CD4-positive, alpha-beta T cell treated with Interferon alpha-2 for 1 hour (primary cell): Measurements from ENCODE around the gene RPS19BP1.

Source experiments
- DNase-seq, 2 donors: peaks; one replicate each; pipeline ENCODE4 v3.0.0-alpha.2; 2020 to 2022

The RPS19BP1 gene

DNA sequence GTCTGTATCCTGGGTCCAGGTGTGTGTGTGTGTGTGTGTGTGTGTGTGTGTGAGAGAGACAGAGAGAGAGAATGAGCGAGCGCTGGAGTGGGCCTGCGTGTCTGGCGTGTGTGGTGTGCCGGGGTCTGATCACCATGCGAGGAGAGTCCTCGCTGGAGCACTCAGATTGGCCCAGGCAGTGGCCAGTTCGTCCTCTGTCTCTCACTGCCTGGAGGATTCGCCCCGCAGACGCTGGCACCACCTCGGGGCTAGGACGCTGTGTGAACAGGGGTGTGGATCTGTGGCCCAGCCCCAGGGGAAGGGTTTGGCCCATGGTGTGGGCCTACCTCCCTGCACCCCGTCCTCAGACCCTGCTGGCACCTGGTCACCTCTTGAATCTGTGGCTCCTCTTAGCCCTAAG, 26.4 kb upstream of the RPS19BP1 start:
- DNase-seq = no peak

DNA sequence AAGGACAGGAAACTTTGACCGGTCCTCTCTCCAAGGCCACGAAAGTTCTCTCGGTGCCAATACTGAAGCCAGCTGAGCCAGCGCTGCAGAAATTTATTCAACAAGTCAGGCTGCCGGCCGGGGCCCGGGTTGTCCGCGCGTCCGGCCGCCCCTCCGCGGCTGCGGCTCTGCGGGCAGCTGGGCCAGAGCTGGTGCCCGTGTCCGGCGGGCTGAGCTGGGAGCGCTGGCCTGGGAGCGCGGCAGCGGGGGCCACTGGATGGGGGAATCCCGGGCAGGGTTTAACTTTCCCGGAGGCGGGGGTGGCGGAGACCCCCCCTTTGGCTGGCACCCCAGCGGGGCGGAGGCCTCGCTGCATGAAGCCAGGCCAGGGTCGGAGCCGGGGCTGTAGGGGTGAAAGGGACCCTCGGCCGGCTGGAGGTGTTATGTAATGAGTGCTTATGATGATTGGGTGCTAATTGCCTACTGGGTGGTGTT, 25.7 kb upstream of the RPS19BP1 start:
- DNase-seq = no peak

DNA sequence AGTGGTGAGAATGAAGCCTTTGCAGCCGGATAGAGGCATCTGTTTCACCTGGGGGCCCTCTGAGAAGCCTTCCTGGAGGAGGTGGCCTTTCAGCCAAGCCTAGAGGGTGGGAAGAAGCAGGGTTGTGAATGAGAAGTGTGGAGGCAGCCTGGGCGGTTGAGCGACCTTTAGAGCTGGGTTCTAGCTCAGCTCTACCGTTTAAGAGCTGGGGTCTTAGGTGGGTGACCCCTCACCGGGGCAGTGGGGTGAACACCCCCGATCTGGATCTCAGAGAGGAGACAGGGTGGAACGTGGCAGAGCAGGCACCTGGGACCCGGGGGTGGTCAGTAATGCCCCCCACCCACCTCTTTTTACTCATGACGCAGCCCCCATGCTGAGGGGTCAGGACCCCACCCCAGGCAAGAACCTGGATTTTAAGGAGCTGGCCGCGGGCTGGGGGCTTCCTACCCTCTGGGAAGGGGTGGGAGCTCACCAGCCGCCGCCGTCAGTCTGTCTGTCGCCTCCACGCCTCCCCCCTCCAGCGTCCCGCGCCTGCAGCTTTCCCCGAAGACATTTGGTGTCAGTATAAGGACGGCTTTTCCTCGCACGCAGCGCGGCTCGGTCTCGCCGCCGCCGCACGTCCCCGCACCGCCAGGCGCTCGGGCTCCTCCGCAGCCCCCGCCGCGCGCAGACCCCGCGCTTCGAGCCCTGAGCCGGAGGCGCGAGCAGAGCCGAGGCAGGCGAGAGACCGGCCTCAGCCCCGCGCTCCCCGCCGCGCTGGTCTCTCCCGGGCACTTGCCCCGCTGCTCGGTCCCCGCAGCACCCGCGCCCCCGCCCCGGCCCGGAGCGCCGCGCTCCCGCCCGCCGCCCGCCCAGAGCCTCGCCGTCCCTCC, 24.7 kb upstream of the RPS19BP1 start:
- peak; percentile 40 to 57 for DNase-seq

DNA sequence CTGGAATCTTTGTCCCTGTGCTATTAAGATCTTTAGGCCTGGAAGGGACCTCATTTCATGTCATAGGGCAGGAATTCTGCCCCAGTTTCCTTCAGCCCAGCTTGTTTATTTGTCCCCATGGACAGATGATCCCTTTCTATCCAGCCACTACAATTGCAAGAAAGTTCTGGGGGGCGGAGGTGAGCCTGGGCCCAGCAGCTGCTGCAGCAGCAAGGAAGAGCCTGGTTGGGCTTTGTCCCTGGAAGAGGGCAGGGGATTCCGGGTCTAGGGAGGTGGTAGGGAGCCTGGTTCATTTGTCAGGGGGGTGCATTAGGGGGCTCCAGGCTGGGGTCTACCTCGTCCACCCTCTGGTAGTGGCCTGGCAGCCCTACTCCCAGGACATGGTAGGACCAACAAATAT, 21.6 kb upstream of the RPS19BP1 start:
- DNase-seq = no peak

DNA sequence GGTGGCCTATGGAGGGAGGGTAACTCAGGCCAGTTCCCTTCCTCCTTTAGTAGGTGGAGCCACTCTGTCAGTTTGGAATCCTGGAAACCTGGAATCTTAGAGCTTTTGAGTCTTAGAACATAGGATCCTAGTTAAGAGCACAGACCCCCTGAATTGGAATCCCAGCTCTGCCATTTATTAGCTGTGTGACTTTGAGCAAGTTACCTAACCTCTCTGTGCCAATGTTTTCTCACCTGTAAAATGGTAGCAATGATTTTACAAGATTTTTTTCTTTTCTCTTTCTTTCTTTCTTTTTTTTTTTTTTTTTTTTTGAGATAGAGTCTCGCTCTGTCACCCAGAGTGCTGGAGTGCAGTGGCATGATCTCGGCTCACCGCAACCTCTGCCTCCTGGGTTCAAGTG, 20.9 kb upstream of the RPS19BP1 start:
- DNase-seq = no peak

DNA sequence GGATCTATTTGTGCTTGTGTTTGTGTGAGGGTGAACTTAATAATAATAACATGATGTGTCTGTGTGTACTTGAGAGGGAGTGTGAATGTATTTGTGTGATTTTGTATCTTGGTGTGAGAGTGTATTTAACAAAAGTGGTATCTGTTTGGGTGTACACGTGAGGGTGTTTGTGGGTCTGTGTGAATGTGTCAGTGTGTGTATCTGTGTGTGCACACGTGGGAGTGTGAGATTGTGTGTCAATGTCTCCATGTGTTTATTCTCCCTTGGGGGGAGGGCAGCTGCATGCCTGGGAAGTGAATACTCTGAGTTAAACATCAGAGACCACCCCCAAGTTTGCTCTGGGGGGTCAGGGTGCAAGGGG, 15.0 kb upstream of the RPS19BP1 start:
- DNase-seq = no peak

DNA sequence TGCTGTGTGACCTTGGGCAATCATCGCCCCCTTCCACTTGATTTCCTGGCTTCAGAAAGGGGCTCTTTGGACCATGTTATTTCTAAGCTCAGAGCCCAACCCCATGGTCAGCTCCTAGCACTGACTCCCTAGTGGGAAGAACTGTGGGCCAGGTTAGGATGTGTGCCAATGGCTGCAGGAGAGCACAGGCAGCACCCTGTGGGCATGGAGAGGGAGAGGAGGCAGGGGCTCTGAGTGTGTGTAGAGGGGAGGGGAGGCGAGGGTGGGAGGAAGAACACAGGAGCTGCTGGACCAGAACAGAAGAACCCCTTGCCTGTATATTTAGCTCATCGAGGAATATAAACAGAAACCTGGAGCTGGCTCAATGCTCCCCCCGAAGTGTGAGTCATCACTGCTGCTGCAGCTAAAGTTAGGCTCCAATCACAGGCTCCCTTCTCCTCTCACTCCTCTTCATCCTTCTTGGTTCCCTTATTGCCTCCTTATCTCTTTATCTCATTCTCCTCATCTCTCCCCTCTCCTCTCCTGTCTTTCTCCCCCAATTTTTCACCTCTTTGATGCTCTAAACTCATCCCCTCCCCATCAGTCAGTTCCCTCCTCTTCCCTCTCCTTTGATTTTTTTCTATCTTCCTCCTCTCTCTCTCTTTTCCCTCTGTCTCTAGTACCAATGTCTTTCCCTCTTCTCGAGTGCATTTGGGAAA, 14.5 kb upstream of the RPS19BP1 start:
- no peak for DNase-seq

DNA sequence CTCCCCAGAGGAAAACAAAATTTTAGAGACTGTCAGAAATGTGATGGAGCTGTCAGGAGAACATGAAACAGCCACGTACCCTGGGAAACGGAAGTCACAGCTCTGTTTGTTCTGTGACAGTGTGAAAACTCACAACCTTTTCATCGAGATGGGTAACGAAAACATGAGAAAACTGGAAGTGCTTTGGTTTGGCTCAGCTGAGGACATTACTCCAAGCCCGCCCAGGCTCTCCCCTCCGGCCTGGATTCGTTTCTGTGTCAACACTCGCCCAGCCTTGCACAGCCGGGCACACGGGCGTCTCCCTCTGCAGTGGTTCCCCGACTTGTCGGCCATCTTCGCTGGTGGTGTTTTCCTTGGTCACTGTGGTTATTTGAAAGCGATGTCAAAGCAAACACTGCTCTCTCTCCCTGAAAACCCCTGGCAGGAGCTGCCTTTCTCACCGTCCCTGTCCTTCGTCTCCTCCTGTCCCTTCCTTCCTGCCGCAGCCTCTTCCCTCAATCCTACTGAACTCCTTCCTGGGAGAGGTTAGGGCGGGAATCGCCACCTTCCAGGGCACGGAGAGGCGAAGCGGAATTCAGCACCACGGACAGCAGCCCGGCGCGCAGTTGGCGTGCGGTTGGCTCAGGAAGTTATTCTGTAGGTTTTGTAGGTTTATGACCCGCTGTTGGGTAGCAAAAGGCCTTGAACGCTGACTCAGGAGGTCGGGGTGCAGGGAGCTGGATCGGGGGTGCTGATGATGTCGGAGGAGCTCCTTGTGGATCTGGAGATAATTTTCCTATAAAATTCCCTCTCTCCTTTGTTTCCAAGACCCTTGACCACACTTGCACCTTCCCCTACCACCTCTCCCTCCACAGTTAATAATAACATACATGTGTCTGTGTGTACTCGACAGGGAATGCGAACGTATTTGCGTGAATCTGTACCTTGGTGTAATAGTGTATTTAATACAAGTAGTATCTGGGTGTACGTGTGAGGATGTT, 13.1 kb upstream of the RPS19BP1 start:
- DNase-seq = peak; percentile 18 to 75

DNA sequence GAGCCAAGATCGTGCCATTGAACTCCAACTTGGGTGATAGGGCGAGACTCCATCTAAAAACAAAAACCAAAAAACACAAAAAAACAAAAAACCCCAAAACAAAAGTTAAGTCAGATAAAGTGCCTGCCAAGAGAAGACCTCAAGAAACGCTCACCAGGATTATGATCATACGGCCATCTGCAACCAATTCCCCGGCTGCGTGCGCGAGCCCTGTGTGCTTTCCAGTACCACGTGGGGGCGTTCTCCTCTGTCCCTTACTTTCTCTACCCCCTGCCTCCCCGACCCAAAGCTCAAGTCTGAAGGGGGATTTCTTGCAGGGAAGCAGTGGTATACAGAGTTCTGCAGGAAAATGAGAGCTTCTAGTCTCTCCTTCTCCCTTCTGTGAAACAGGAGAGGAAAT, 10.5 kb upstream of the RPS19BP1 start:
- DNase-seq = peak in 1 of 2 donors; percentile 13

DNA sequence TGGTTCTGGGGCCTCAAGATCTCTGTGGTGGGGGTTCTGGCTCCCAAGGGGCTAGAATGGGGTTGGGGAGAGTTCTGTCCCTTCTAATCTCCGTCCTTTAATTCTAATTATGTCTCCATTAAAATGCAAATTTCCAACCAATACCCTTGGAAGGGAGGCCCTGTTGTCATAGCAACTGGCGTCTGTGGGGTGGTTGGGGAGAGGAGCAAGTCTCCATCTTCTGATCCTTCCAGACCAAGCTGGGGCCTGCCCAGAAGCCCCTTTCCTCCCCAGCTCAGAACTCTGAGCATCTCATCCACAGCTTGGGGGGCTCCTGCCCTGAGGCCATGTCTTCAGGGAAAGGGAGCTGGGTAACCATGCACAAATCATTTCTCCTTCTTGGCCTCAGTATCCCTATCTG, 5.4 kb upstream of the RPS19BP1 start:
- DNase-seq = no peak

DNA sequence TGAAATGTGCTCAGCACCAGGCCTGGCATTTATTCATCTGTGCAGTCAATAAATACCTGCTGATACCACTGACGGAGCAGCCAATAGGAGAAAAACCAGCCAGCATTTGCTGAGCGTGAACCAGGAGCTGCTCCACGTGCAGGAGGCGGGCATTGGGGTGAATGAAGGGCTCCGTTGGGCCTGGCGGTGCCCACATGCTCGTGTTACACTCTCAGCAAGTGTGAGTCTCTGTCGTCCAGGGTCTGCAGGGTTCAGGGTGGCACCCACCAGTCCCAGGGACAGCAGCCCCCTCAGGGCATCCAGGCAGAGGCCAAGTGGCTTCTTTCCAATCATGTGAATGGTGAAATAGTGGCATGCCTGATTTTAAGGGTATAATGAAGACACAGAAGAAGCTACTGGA, 4.2 kb upstream of the RPS19BP1 start:
- no peak for DNase-seq

DNA sequence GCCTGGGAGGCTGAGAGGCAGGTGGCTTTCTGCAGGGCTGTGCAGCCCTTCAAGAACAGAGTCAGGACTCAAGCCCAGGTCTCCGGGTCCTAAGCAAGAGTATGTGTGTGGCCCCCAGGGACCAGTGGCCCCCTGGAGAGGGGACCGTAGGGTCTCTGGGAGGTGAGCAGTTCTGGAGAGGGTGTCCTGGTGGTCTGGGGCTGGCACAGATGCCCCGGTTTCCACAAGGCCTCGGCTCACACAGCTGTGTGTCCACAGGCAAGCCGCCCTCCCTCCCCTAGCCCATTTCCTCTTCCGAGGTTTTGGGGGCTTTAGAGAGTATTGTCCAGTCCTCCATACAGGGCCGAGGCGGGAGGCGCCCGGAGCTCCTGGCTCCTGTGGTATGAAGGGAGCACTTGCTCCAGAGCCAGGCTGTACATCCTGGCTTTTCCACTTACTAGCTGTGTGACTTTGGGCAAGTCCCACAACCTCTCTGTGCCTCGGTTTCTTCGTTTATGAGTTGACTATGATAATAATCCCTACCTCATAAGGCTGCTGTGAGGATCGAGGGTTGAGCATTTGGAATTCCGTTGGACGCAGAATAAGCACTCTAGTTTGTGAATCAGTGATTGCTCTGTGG, 3.4 kb upstream of the RPS19BP1 start:
- DNase-seq = no peak

DNA sequence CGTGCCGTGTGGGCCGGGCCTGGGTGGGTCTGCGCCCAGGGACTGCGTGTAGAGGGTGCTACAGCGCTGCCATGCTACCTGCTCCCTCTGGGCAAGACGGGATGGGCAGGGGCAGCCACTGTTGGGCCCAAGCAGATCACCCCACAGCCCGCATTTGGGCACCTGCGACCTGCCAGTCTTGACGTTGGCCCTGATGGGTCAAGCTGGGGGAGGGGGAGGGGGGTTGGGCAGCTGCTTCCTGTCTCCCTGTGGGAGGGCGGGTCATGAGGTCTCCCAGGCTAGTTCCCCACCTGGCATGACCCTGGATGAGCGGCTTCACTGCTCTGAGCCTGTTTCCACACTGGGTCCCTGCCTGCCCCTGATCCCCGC, 2.8 kb upstream of the RPS19BP1 start:
- no peak for DNase-seq

DNA sequence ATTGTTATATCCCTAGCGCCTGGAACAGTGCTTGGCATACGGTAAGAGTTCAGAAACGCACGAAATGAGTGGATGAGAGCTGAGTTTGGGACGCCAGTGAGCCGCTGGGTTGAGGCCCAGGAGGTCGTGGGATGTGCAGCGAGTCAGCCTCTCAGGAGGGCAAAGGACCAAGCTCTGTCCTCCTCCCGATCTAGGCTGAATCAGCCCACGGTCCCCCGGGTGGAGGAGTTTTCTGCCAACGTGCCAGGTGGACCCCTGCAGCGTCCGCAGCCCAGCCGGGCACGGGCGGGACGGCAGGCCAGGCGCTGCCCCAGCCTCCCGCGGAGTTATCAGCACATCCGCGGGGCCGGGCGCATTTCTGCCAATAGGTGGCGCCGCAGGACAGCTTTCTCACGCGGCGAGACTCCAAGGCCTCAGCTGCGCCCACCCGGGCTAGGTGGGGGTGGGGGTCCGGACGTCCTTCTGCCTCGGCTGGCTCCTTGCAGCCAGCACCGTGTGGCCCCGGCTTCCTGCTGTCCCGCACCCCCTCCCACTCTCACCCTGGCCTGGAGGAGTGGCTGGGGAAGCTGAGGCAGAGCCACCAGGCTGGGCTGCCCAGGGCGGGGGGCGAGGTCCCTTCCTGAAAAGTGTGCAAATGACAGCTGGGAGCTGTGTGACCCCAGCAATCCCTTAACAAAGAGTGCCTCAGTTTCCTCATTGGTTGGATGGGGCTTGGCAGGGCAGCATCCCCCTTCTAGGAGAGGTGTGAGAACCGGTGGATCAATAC, 2.2 kb upstream of the RPS19BP1 start:
- DNase-seq = peak; percentile 70 to 81

DNA sequence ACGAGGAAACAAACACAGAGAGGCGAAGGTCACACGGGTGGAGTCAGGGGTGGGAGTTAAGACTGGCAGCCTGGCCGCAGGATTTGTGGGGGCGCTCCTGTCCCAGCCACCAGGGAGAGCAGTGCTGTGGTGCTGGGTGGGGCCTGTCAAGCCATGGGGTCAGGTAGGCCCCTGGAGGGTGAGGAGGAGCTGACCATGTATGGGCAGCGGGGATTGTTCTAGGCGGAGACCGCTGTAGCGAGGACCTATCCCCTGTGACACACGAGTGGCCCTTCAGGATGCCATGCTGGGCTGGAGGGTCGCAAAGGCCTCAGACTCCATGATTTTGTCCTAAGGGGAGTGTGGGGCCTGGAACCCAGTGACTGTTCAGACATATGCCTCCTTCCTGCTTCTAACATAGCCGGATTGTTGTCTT, 1.6 kb upstream of the RPS19BP1 start:
- DNase-seq = no peak

DNA sequence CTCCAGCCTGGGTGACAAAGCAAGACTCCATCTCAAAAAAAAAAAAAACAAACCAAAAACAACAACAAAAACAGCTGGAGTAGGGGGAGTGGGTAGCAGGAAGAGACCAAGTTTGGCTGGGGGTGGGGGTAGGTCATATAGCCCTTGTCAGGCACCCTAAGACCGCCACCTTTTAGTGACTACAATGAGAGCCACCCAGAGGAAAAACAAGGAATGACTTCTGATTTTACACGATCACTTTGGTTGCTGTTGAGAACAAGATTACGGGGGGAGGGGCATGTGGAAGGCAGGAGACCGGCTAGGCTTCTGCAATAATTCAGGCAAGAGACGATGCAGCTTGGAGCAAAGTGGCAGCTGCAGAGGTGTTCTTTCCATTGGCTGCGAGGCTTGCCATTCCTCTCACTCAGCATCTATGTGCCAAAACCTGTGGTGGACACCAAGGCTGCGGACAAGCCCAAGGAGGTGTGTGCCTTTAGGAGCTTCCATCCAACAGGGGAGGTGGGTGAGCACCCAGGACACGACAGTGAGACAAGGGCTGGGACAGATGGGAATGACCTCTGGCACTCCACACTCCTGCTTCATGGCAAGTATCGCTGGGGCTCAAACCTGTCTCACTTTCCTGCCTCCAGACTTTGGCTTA, 1.7 kb downstream of the RPS19BP1 start:
- peak in 1 of 2 donors; percentile 48 for DNase-seq

DNA sequence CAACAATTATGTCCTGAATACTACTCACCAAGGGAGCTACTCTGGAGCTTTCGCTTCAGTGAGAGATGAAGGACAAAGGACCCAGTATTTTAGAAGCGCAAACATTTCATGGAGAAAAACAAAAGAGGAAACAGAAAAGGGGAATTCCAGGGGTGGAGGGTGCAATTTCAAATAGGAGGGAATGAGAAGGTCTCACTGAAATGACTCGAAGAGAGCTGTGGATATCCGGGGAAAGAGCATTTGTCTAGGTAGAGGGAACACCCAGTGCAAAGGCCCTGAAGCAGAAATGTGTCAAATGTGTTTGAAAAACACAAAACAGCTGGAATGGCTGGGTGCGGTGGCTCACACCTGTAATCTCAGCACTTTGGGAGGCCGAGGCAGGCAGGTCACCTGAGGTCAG, 2.4 kb downstream of the RPS19BP1 start:
- DNase-seq = no peak

DNA sequence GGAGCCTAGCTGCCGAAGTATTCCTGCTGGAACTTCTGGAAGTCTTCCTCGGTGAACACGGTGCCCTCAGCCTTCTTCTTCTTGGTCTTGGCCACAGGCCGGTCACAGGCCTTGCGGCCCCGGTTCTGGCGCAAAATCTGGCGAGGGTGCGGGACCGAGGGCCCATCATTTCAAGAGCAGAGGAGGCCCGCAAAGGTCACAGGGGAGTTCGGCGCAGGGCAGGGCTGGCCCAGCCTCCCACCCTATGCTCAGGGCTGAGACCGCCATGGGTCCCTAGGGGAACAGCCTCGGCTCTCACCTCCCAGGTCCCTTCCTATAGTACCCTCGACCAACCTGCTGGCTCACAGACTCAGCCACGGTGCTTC, 3.1 kb downstream of the RPS19BP1 start:
- no peak for DNase-seq

DNA sequence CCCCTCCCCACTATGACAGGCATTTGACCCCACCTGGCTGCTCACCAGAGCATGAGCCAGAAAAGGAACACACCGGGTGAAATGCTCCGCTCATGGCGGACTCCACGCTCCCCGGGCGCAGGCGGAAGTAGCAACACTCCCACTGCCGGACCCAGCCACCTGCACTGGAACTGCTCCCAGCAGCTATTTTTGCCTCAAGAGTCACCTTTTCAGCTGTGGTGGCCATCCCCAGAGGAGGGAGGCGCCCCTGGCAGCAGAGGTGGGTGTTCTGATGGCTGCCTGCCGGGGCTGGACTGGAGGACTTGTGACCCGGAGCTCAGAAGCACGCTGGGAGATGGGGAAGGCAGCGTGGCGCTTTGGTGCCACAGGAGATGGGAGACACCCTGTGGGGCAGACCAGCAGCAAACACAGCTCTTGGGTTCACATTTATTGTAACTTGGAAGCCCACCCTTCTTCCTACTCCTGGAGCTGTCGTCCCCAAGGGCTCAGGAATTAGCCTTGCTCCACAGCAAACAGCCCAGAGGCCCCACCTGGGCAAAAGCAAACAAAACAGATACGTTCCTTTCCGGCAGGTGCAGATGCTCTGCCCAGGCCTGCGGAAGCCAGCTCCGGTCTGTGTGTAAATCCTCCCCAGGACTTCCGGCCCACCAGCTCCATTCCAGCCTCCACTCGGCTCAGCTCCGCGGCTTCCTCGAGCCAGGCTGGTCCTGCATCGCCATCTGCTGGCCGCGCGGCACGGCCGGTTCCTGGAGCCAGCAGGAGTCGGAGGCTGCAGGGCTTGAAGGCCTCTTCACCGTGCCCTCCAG, 3.7 kb downstream of the RPS19BP1 start:
- peak; percentile 90 to 95 for DNase-seq

DNA sequence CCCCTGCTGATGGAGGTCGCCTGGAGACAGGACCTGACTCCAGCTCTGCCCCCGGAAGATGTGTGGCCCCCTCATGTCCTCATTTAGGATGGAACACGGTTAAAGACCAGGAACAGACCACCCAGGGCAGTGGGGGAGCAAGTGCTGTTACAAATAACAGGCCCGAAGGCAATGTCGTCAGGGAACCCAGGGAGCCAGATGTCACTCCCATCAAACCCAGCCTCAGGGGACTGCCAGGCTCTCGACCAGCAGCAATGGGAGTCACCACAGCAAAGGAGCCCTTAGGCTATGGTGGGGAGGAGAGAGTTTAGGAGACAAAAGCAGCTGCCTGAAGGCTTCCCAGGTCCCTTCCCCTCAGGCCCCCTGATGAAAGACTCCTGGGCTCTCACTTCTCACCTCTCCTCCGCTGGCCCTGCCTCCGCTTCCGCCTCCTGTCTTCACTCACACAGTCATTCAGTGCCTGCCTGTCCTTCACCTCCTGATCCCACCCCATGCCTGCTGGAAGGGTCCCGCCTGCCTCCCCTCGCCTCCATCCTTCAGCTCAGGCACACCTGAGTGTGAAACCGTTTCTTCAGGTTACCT, 4.4 kb downstream of the RPS19BP1 start:
- no peak for DNase-seq
